ENCODE results near the gene ATP10D.

Gene ATP10D

GRCh38 chr4:47642191-47642830 lies 157.2 kb downstream of the ATP10D start:
- ChIA-PET POLR2A (no interaction called here), CTCF (no interaction called here)
- Histone ChIP-seq H3K36me3 (ENCODE audit: control insufficient read depth in 4 of 4, insufficient read depth in 4 of 4, low read length in 3 of 4) (no peaks in the 10 kb centered on the region), H3K27me3 (replicated peaks in 2 of 5; ENCODE audit: control insufficient read depth in 4 of 5, insufficient read depth in 5 of 5, low read length in 4 of 5) (no peaks in the 10 kb centered on the region), H3K4me3 (ENCODE audit: control insufficient read depth in 1 of 7, extremely low read depth in 1 of 7, insufficient read depth in 4 of 7, low read depth in 2 of 7, low read length in 6 of 7) (no peak overlapping the region), H3K9me3 (ENCODE audit: control extremely low read depth in 1 of 5, control insufficient read depth in 4 of 5, insufficient read depth in 2 of 5, low read depth in 1 of 5, low read length in 4 of 5) (peaks cover 0 to 3% (median 0%) of the 10 kb centered on the region in 5 experiments), H3K27ac (ENCODE audit: insufficient read depth in 1 of 2, low read depth in 1 of 2, low read length in 2 of 2, poor library complexity in 1 of 2, severe bottlenecking in 2 of 2) (no peak overlapping the region), H3K4me1 (ENCODE audit: control extremely low read depth in 1 of 4, control insufficient read depth in 4 of 4, insufficient read depth in 4 of 4, low read length in 3 of 4) (peaks cover 0 to 4% (median 0%) of the 10 kb centered on the region in 4 experiments)
- WGBS (ENCODE audit: insufficient coverage): no CpG with 5 or more reads among the region's 6 CpGs
- DNase-seq: no peak

Measured in common myeloid progenitor, CD34-positive (primary cell).